OCI-LY3 (cell line): ENCODE data around the gene SEMA5B.

Source experiments
- EZH2phosphoT487 ChIP-seq: fragments of 200-600 bp; shearing (Covaris generic); IDR thresholded peaks from 2 replicates; pipeline ENCODE4 v1.6.1; 2018; ENCODE audit warnings: antibody characterized with exemption, mixed run types, low read depth
- TF ChIP-seq, protein P1 (sequence below): fragments of 200-600, 300-600 bp; sonication (generic); IDR thresholded peaks from 2 replicates; pipeline ENCODE4 v1.5.1; 2014; ENCODE audit warnings: antibody characterized with exemption, low read length, low read depth

DNA sequence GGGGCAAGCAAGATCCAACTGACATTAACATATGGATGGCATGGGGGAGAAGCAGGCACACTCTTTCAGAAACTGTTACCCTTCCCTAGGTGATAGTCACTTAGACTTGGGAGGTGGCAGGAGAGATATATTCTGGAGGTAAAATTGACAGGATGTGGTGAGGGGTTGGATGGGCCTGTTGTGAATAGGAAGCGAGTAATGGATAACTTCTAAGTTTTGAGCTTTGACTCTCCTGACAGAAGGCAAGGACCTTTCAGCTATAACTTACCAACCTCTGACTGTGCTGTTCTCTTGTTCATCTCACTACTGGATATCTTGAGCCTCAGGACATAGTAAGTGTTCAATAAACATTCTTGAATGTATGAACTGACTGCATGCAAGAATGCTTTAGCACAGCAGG is 37.4 kb upstream of the SEMA5B start:
- TF ChIP-seq, protein P1, sequence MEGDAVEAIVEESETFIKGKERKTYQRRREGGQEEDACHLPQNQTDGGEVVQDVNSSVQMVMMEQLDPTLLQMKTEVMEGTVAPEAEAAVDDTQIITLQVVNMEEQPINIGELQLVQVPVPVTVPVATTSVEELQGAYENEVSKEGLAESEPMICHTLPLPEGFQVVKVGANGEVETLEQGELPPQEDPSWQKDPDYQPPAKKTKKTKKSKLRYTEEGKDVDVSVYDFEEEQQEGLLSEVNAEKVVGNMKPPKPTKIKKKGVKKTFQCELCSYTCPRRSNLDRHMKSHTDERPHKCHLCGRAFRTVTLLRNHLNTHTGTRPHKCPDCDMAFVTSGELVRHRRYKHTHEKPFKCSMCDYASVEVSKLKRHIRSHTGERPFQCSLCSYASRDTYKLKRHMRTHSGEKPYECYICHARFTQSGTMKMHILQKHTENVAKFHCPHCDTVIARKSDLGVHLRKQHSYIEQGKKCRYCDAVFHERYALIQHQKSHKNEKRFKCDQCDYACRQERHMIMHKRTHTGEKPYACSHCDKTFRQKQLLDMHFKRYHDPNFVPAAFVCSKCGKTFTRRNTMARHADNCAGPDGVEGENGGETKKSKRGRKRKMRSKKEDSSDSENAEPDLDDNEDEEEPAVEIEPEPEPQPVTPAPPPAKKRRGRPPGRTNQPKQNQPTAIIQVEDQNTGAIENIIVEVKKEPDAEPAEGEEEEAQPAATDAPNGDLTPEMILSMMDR: no peak
- no peak for TF ChIP-seq EZH2phosphoT487
